ENCODE results near the gene MYH8. TPM values are rescaled to one million over a fixed set of nuclear protein-coding genes. Genes with fewer than 3 reads are reported as not detected.

MYH8 gene
- total and polyA plus RNA-seq, 9 of the 15 experiments (the other 6 are each of a cell fraction or from before 2014, with no cell fraction given): 0.01 to 0.05 (median 0.03) TPM; not detected in 6

- no peak for TF ChIP-seq ARID3A (IDR thresholded peaks at IDR 0.05; ENCODE audit: borderline replicate concordance, low read depth, low read length)
- TF ChIP-seq USF1 (CRISPR knock-in tag; IDR thresholded peaks at IDR 0.05): no peak
- TF ChIP-seq POLR2AphosphoS2 (IDR thresholded peaks at IDR 0.05; ENCODE audit: low read length): no peak
- no peak for TF ChIP-seq ZNF140 (CRISPR knock-in tag; IDR thresholded peaks at IDR 0.05)
- no peak for TF ChIP-seq PYGO2 (tag; IDR thresholded peaks at IDR 0.05)
- TF ChIP-seq ZEB2 (IDR thresholded peaks at IDR 0.05): no peak
- no peak for TF ChIP-seq ZNF639 (CRISPR knock-in tag; conservative IDR thresholded peaks at IDR 0.05 in 1 of 2, IDR thresholded peaks at IDR 0.05 in 1 of 2)
- 28% methylated on average over 3 of the region's 3 CpGs for WGBS (ENCODE audit: insufficient coverage, low coverage, missing lambda C conversion rate)
- no peak overlapping the region for H2AFZ ChIP-seq (ENCODE audit: low read depth, low read length)
- H3K9me3 ChIP-seq (replicated peaks; ENCODE audit: control insufficient read depth, insufficient read depth, low read depth, low read length): no peaks in the 10 kb centered on the region
- no peaks in the 10 kb centered on the region for H3K27me3 ChIP-seq (ENCODE audit: control insufficient read depth in 2 of 2, insufficient read depth in 2 of 2, low read length in 2 of 2)
- no TSS peak for BruUV-seq (replicated peaks)
- no peak overlapping the region for H3K4me2 ChIP-seq (ENCODE audit: insufficient read depth, low read length)
- H3K9ac ChIP-seq (ENCODE audit: insufficient read depth in 1 of 2, low read depth in 2 of 2, low read length in 2 of 2): no peak overlapping the region
- H3K79me2 ChIP-seq (ENCODE audit: control insufficient read depth, insufficient read depth, low read length): no peaks in the 10 kb centered on the region
- no peak for DNase-seq (ENCODE audit: extremely low read depth in 1 of 4, low spot score in 3 of 4)
- no peaks in the 10 kb centered on the region for H3K36me3 ChIP-seq (ENCODE audit: control insufficient read depth, insufficient read depth, low read length)
- POLR2A ChIA-PET: no interaction called here
- CTCF ChIA-PET (ENCODE audit: low intra/inter-chr PET ratio): no interaction called here
- no peak overlapping the region for H3K27ac ChIP-seq (ENCODE audit: extremely low read depth, low read depth, low read length)
- H3K4me1 ChIP-seq (replicated peaks in 1 of 2; ENCODE audit: control insufficient read depth in 2 of 2, insufficient read depth in 2 of 2, low read length in 2 of 2): no peaks in the 10 kb centered on the region
- intact Hi-C loops (cut with micrococcal nuclease) (no loop called here), in situ Hi-C loops (cut with MboI) (no loop called here)
- H3K4me3 ChIP-seq: no peak overlapping the region
- H3K9me1 ChIP-seq (ENCODE audit: control insufficient read depth, insufficient read depth, low read length): no peaks in the 10 kb centered on the region
- H4K20me1 ChIP-seq (replicated peaks; ENCODE audit: control insufficient read depth, insufficient read depth, low read length): no peaks in the 10 kb centered on the region
- no peak for ATAC-seq
- no peak for FAIRE-seq
These were observed 76.9 kb downstream of the MYH8 start for GRCh38 chr17:10344816-10345215.

Other genes starting within 250 kb of the MYH8 start
- gene GAS7, start 223.3 kb downstream of the MYH8 start, total RNA-seq (2014; rRNA removed): 0.29 TPM in 1 of 2 replicates, not detected in the other
- not detected in 2 replicates for gene GAS7, start 223.3 kb downstream of the MYH8 start, total RNA-seq (2014; rRNA removed; fragmentation: Illumina TruSeq; extraction: Trizol)
- gene GAS7, start 223.3 kb downstream of the MYH8 start, total RNA-seq (2015; rRNA removed; fragmentation: Illumina TruSeq; extraction: Trizol): 0.11 TPM in 2 replicates
- gene GAS7, start 223.3 kb downstream of the MYH8 start, total RNA-seq (2021): 0.16 and 0.33 TPM in 2 replicates
- not detected in 2 replicates for gene GAS7, start 223.3 kb downstream of the MYH8 start, polyA plus RNA-seq (2011; rRNA removed)
- gene GAS7, start 223.3 kb downstream of the MYH8 start, polyA plus RNA-seq (2014; fragmentation: Illumina TruSeq; extraction: Trizol): not detected in 2 replicates
- gene GAS7, start 223.3 kb downstream of the MYH8 start, polyA plus RNA-seq (2014; fragmentation: Nextera tagmentation; extraction: Ambion mirVana): not detected
- gene GAS7, start 223.3 kb downstream of the MYH8 start, polyA plus RNA-seq (2014; rRNA removed): not detected in 2 replicates
- gene MYH13, start 48.9 kb downstream of the MYH8 start, total RNA-seq (2014; rRNA removed): not detected in 2 replicates
- gene MYH13, start 48.9 kb downstream of the MYH8 start, total RNA-seq (2014; rRNA removed; fragmentation: Illumina TruSeq; extraction: Trizol): not detected in 2 replicates
- not detected in 2 replicates for gene MYH13, start 48.9 kb downstream of the MYH8 start, total RNA-seq (2015; rRNA removed; fragmentation: Illumina TruSeq; extraction: Trizol)
- not detected in 2 replicates for gene MYH13, start 48.9 kb downstream of the MYH8 start, total RNA-seq (2021)
- gene MYH13, start 48.9 kb downstream of the MYH8 start, polyA plus RNA-seq (2011; rRNA removed): not detected in 2 replicates
- gene MYH13, start 48.9 kb downstream of the MYH8 start, polyA plus RNA-seq (2014; fragmentation: Illumina TruSeq; extraction: Trizol): not detected in 2 replicates
- gene MYH13, start 48.9 kb downstream of the MYH8 start, polyA plus RNA-seq (2014; fragmentation: Nextera tagmentation; extraction: Ambion mirVana): under 1 TPM in 1 of 2 experiments, not detected in 1; 0.01 TPM
- not detected in 2 replicates for gene MYH13, start 48.9 kb downstream of the MYH8 start, polyA plus RNA-seq (2014; rRNA removed)
- gene MYH4, start 47.6 kb upstream of the MYH8 start, total RNA-seq (2014; rRNA removed): not detected in 2 replicates
- gene MYH4, start 47.6 kb upstream of the MYH8 start, total RNA-seq (2014; rRNA removed; fragmentation: Illumina TruSeq; extraction: Trizol): not detected in 2 replicates
- gene MYH4, start 47.6 kb upstream of the MYH8 start, total RNA-seq (2015; rRNA removed; fragmentation: Illumina TruSeq; extraction: Trizol): not detected in 2 replicates
- not detected in 2 replicates for gene MYH4, start 47.6 kb upstream of the MYH8 start, total RNA-seq (2021)
- gene MYH4, start 47.6 kb upstream of the MYH8 start, polyA plus RNA-seq (2011; rRNA removed): not detected in 2 replicates
- not detected in 2 replicates for gene MYH4, start 47.6 kb upstream of the MYH8 start, polyA plus RNA-seq (2014; fragmentation: Illumina TruSeq; extraction: Trizol)
- gene MYH4, start 47.6 kb upstream of the MYH8 start, polyA plus RNA-seq (2014; fragmentation: Nextera tagmentation; extraction: Ambion mirVana): not detected
- not detected in 2 replicates for gene MYH4, start 47.6 kb upstream of the MYH8 start, polyA plus RNA-seq (2014; rRNA removed)
- not detected in 2 replicates for gene MYH1, start 96.6 kb upstream of the MYH8 start, total RNA-seq (2014; rRNA removed)
- not detected in 2 replicates for gene MYH1, start 96.6 kb upstream of the MYH8 start, total RNA-seq (2014; rRNA removed; fragmentation: Illumina TruSeq; extraction: Trizol)
- gene MYH1, start 96.6 kb upstream of the MYH8 start, total RNA-seq (2015; rRNA removed; fragmentation: Illumina TruSeq; extraction: Trizol): not detected in 2 replicates
- gene MYH1, start 96.6 kb upstream of the MYH8 start, total RNA-seq (2021): not detected in 2 replicates
- not detected in 2 replicates for gene MYH1, start 96.6 kb upstream of the MYH8 start, polyA plus RNA-seq (2011; rRNA removed)
- not detected in 2 replicates for gene MYH1, start 96.6 kb upstream of the MYH8 start, polyA plus RNA-seq (2014; fragmentation: Illumina TruSeq; extraction: Trizol)
- not detected for gene MYH1, start 96.6 kb upstream of the MYH8 start, polyA plus RNA-seq (2014; fragmentation: Nextera tagmentation; extraction: Ambion mirVana)
- gene MYH1, start 96.6 kb upstream of the MYH8 start, polyA plus RNA-seq (2014; rRNA removed): not detected in 2 replicates
- gene MYH2, start 127.7 kb upstream of the MYH8 start, total RNA-seq (2014; rRNA removed): not detected in 2 replicates
- gene MYH2, start 127.7 kb upstream of the MYH8 start, total RNA-seq (2014; rRNA removed; fragmentation: Illumina TruSeq; extraction: Trizol): not detected in 2 replicates
- gene MYH2, start 127.7 kb upstream of the MYH8 start, total RNA-seq (2015; rRNA removed; fragmentation: Illumina TruSeq; extraction: Trizol): not detected in 2 replicates
- gene MYH2, start 127.7 kb upstream of the MYH8 start, total RNA-seq (2021): not detected in 2 replicates
- not detected in 2 replicates for gene MYH2, start 127.7 kb upstream of the MYH8 start, polyA plus RNA-seq (2011; rRNA removed)
- not detected in 2 replicates for gene MYH2, start 127.7 kb upstream of the MYH8 start, polyA plus RNA-seq (2014; fragmentation: Illumina TruSeq; extraction: Trizol)
- not detected for gene MYH2, start 127.7 kb upstream of the MYH8 start, polyA plus RNA-seq (2014; fragmentation: Nextera tagmentation; extraction: Ambion mirVana)
- gene MYH2, start 127.7 kb upstream of the MYH8 start, polyA plus RNA-seq (2014; rRNA removed): not detected in 2 replicates
- 0.12 and 0.36 TPM in 2 replicates for gene MYH3, start 235.4 kb upstream of the MYH8 start, total RNA-seq (2014; rRNA removed)
- gene MYH3, start 235.4 kb upstream of the MYH8 start, total RNA-seq (2014; rRNA removed; fragmentation: Illumina TruSeq; extraction: Trizol): 0.38 and 0.44 TPM in 2 replicates
- gene MYH3, start 235.4 kb upstream of the MYH8 start, total RNA-seq (2015; rRNA removed; fragmentation: Illumina TruSeq; extraction: Trizol): 0.30 and 0.51 TPM in 2 replicates
- gene MYH3, start 235.4 kb upstream of the MYH8 start, total RNA-seq (2021): 0.07 and 0.35 TPM in 2 replicates
- gene MYH3, start 235.4 kb upstream of the MYH8 start, polyA plus RNA-seq (2011; rRNA removed): 0.75 and 0.91 TPM in 2 replicates
- gene MYH3, start 235.4 kb upstream of the MYH8 start, polyA plus RNA-seq (2014; fragmentation: Illumina TruSeq; extraction: Trizol): 0.44 and 0.51 TPM in 2 replicates
- gene MYH3, start 235.4 kb upstream of the MYH8 start, polyA plus RNA-seq (2014; fragmentation: Nextera tagmentation; extraction: Ambion mirVana): under 1 TPM in 1 of 2 experiments, not detected in 1; 0.31 TPM
- gene MYH3, start 235.4 kb upstream of the MYH8 start, polyA plus RNA-seq (2014; rRNA removed): 0.22 and 0.24 TPM in 2 replicates

Data from K562 (cell line).